ENCODE measurements around the gene PSRC1.
A peak's percentile ranks its signal among the peaks of the same experiment; 100 is the strongest.

PSRC1 gene

GRCh38 chr1:109258481-109259466, 24.2 kb downstream of the PSRC1 start:
- no peak for DNase-seq (ENCODE audit: low read depth)

GRCh38 chr1:109257682-109258421, 25.1 kb downstream of the PSRC1 start:
- no peak for DNase-seq (ENCODE audit: low read depth)

DNA sequence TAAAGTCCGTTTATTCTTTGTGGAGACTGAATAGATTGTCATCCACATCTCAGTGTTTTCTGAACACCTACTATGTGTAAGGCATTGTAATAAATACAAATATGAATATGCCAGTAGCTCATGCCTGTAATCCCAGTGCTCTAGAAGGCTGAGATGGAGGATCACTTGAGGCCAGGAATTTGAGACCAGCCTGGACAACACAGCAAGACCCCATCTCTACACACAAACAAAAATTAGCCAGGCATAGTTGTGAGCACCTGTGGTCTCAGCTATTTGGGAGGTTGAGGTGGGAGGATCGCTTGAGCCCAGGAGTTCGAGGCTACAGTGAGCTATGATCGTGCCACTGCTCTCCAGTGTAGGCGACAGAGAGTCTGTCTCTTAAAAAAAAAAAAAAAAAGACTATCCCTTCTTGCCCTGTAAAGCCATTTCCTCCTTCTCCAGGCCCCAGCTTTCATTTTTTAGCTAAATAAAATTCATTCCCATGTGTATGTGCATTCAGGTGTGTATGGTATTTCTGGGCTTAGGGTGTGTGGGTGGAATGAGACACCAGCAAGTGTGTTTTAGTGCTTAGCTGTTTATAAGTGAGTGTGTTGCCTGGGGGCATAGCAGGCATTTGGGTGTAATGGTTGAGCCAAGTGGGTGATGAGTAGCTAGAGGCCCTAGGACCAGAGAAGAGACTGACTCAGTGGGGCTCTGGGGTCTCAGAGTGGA, 25.8 kb downstream of the PSRC1 start:
- DNase-seq (ENCODE audit: low read depth): no peak

- no peak for DNase-seq (ENCODE audit: low read depth)
Observed at GRCh38 chr1:109256085-109256484, 26.9 kb downstream of the PSRC1 start.

GRCh38 chr1:109255678-109256077, 27.3 kb downstream of the PSRC1 start:
- no peak for DNase-seq (ENCODE audit: low read depth)

DNA sequence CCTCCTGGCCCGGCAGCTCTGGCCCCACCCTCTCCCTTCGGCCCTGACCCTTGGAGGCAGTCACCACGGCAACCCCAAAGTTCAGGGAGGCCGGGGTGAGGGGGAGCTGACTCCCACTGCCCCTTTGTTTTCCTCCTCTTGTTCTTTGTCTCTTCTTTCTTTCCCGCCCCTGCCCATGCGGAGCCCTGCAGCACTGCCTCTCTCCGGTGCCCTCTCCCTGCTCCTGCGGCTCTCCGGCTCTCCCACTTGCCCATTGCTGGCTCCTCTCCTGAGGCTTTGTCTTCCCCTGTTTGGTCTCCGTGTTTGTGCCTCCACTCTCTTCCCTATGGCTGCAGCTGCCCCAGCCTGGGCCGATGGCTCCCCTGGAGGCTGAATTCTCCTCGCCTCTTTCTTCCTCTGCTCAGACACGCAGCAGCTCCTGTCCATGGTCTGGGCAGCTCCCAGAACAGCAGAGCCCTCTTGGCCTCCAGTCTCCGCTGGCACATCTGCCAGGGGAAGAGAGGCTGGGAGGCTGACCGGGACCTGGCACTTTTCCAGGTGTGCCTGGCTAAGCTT, 27.8 kb downstream of the PSRC1 start:
- DNase-seq (ENCODE audit: low read depth): no peak

GRCh38 chr1:109254621-109255096, 28.3 kb downstream of the PSRC1 start:
- no peak for DNase-seq (ENCODE audit: low read depth)

GRCh38 chr1:109253803-109254620, 28.9 kb downstream of the PSRC1 start:
- DNase-seq (ENCODE audit: low read depth): no peak

DNA sequence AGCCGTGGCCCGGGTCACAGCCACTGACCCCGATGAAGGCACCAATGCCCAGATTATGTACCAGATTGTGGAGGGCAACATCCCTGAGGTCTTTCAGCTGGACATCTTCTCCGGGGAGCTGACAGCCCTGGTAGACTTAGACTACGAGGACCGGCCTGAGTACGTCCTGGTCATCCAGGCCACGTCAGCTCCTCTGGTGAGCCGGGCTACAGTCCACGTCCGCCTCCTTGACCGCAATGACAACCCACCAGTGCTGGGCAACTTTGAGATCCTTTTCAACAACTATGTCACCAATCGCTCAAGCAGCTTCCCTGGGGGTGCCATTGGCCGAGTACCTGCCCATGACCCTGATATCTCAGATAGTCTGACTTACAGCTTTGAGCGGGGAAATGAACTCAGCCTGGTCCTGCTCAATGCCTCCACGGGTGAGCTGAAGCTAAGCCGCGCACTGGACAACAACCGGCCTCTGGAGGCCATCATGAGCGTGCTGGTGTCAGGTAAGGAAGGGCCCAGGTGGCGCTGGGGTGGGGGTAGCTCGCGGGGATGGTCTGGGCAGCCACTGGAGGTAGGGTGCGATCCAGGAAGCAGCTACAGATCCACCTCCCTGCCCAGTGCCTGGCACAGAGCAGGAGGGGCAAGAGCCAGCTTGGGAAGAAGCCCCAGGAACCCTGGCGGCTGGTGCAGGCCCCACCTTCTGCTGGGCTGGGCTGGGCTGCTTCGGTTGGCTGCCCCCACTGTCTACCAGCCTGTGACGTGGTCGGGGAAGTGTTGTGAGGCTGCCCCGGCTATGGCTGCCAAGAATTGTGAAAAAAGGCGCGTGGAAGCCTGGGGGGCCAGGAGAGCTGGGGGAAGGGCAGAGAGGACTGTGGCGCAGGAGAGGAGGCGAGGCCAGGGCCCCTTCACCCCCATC, 29.8 kb downstream of the PSRC1 start:
- DNase-seq (ENCODE audit: low read depth): no peak

- no peak for DNase-seq (ENCODE audit: low read depth)
Observed at GRCh38 chr1:109252167-109252892, 30.6 kb downstream of the PSRC1 start.

GRCh38 chr1:109251277-109252166, 31.4 kb downstream of the PSRC1 start:
- no peak for DNase-seq (ENCODE audit: low read depth)

GRCh38 chr1:109250454-109251276, 32.3 kb downstream of the PSRC1 start:
- no peak for DNase-seq (ENCODE audit: low read depth)

- DNase-seq (ENCODE audit: low read depth): no peak
Observed at GRCh38 chr1:109249654-109250401, 33.1 kb downstream of the PSRC1 start.

DNA sequence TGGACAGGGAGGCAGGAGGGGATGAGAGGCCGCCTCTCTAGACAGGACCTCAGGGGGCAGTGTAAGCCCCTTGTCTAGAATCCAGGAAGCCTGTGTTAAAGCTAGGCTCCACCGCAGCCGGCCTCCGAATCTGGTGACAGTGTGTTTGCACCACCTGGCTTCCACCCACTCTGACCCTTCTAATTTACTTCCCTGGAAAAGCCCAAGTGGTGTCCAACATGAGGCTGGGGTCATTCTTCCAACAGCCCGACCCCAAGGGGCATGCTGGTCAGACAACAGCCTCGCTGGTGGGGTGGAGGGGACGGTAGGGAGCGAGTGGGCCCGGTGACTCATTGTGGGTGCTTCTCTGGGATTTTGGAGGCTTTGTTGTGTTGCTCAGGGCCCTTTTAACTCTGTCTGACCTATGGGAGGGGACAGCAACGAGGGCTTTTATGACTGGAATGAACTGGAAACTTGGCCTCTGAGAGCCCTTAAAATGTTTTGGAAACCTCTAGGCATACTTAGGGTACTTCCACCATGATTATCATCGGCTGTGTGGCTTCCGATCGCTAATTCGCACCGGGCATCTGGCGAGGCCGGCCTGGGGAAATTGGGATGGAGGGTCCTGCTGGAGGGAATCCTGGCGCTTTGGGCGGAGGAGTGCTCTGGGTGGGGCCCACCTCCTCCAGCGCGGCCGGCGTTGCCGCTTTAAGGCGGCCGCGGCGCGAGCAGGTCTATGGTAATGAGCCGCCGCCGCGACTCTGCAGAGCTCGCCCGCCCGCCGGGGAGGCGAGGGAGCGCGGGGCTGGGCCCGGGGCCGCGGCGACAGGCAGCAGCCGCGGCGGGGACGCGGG, 33.9 kb downstream of the PSRC1 start, which contains the start of gene CELSR2:
Gene CELSR2, plus strand, starts transcription at position 743 of the 833 bp plus-strand sequence. CDS start 541 bp downstream, outside the sequence.
- peak; percentile 11 for DNase-seq (ENCODE audit: low read depth)

DNA sequence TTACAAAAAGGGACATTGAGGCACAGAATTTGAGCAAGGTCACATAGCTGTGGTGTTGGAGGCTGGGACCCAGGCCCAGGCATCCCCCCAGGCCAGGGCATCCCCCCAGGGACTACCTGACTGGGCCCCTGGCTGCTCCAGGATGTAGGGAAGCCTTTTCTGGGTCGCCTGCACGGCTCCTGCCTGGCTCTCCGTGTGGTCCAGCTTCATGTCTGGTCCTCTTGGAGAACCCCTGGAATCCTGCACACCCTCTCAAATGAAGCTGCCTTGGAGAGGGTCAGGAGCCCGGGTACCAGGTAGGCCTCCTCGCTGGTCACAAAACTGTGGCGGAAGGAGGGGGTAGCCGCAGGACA, 34.5 kb downstream of the PSRC1 start:
- no peak for DNase-seq (ENCODE audit: low read depth)

Measured in stimulated activated CD8-positive, alpha-beta memory T cell treated with anti-CD3 and anti-CD28 coated beads, Interleukin-7, amount 100 ng/mL, for 24 hours (primary cell).